Stimulated activated CD8-positive, alpha-beta memory T cell treated with anti-CD3 and anti-CD28 coated beads, Interleukin-4, amount 100 ng/mL, for 4 hours (primary cell): Measurements from ENCODE around the gene GNG13.
"Not testable (repeated sequence)": the region's sequence is repeated elsewhere in the genome, so short reads cannot be mapped to it uniquely, and the experiment has no call there.

Source experiments
- DNase-seq, 2 donors: peaks; one replicate each; pipeline ENCODE4 v3.0.0-alpha.2; 2020; ENCODE audit warnings: low read depth in 2 of 2, low spot score in 1 of 2

GNG13 gene

GRCh38 chr16:799948-800833, at the start of gene GNG13:
GNG13 (minus strand) TSS chr16:800734; CDS start chr16:799077, 1,657 bp downstream.
- no peak for DNase-seq

GRCh38 chr16:848510-849253, 48.1 kb upstream of the GNG13 start:
- DNase-seq, result no peak

- no peak for DNase-seq
Observed at GRCh38 chr16:847681-848445, 47.3 kb upstream of the GNG13 start.

GRCh38 chr16:847151-847550, 46.6 kb upstream of the GNG13 start:
- no peak for DNase-seq

GRCh38 chr16:845351-845745, 44.8 kb upstream of the GNG13 start:
- DNase-seq, result no peak

GRCh38 chr16:844638-845350, 44.3 kb upstream of the GNG13 start:
- DNase-seq, result no peak

- DNase-seq, result no peak
Observed at GRCh38 chr16:843771-844170, 43.2 kb upstream of the GNG13 start.

GRCh38 chr16:842711-843560, 42.4 kb upstream of the GNG13 start:
- DNase-seq, result no peak

- DNase-seq, result no peak
Observed at GRCh38 chr16:842061-842476, 41.5 kb upstream of the GNG13 start.

- no peak for DNase-seq
Observed at GRCh38 chr16:841455-842060, 41.0 kb upstream of the GNG13 start.

- DNase-seq, result no peak
Observed at GRCh38 chr16:840561-841454, 40.3 kb upstream of the GNG13 start.

GRCh38 chr16:839643-840408, 39.3 kb upstream of the GNG13 start:
- DNase-seq, result no peak

GRCh38 chr16:838741-839140, 38.2 kb upstream of the GNG13 start:
- DNase-seq, result no peak

GRCh38 chr16:836822-837221, 36.3 kb upstream of the GNG13 start:
- DNase-seq, result not testable (repeated sequence)

GRCh38 chr16:836221-836620, 35.7 kb upstream of the GNG13 start:
- DNase-seq, result no peak

- DNase-seq, result no peak
Observed at GRCh38 chr16:835373-835772, 34.8 kb upstream of the GNG13 start.

- no peak for DNase-seq
Observed at GRCh38 chr16:833411-833810, 32.9 kb upstream of the GNG13 start.
